Thymus (tissue), 11 donors: ENCODE results near the gene CELSR1. TPM values are rescaled to one million over a fixed set of nuclear protein-coding genes. Genes with fewer than 3 reads are reported as not detected.
"Not testable (repeated sequence)": the region's sequence is repeated elsewhere in the genome, so short reads cannot be mapped to it uniquely, and the experiment has no call there.

Experiments used
- DNase-seq, 9 donors: peaks; one replicate each; pipeline ENCODE4 v3.0.0-alpha.2; 2013; ENCODE audit warnings: low spot score in 9 of 9, low read depth in 6 of 9, missing footprints in 1 of 9
- H3K27ac ChIP-seq, 2 donors: one replicate each; pipeline ENCODE4 v1.5.1; 2013; ENCODE audit warnings: control low read depth in 1 of 2, low read depth in 1 of 2, low read length in 1 of 2, mild to moderate bottlenecking in 1 of 2, moderate library complexity in 1 of 2
- H3K27me3 ChIP-seq, 2 donors: one replicate each; pipeline ENCODE4 v1.5.1; 2013; ENCODE audit warnings: low read length in 1 of 2; ENCODE audit not compliant: control insufficient read depth in 2 of 2, insufficient read depth in 1 of 2
- H3K36me3 ChIP-seq, 2 donors: one replicate each; pipeline ENCODE4 v1.5.1; 2013; ENCODE audit warnings: low read length in 1 of 2, mild to moderate bottlenecking in 1 of 2, moderate library complexity in 1 of 2; ENCODE audit not compliant: control insufficient read depth in 2 of 2, insufficient read depth in 2 of 2
- H3K4me1 ChIP-seq, 2 donors: one replicate each; pipeline ENCODE4 v1.5.1; 2013; ENCODE audit warnings: low read length in 2 of 2; ENCODE audit not compliant: control insufficient read depth in 2 of 2, insufficient read depth in 2 of 2
- H3K4me3 ChIP-seq, 2 donors: one replicate each; pipeline ENCODE4 v1.5.1; 2013; ENCODE audit warnings: low read length in 2 of 2, control low read depth in 1 of 2, mild to moderate bottlenecking in 1 of 2
- H3K9me3 ChIP-seq, 2 donors: one replicate each; pipeline ENCODE4 v1.5.1; 2013; ENCODE audit warnings: low read length in 1 of 2, mild to moderate bottlenecking in 1 of 2; ENCODE audit not compliant: control insufficient read depth in 2 of 2, insufficient read depth in 1 of 2
- WGBS: extraction: QIAGEN DNeasy Blood & Tissue Kit; methylation state at CpG from one replicate; pipeline ENCODE4 v1.1.7; 2013; 5-methylcytosine and 5-hydroxymethylcytosine counted together
- polyA plus RNA-seq: library from polyadenylated mRNA; stranded (reverse); fragments of 200-250 nt; gene quantifications from one replicate; pipeline ENCODE4 v1.2.3, GENCODE V29; 2013
- total RNA-seq: library from RNA; stranded (reverse); fragments of 120-200 nt; gene quantifications from one replicate; pipeline ENCODE4 v1.2.4, GENCODE V29; 2013
- donor health status: healthy.

The CELSR1 gene
- total and polyA plus RNA-seq, 2 donors: 3.7 to 9.4 TPM

- H3K4me1 ChIP-seq: peaks cover 0 to 3% of the 10 kb centered on the region in 2 donors
- 95% methylated on average over 13 of the region's 13 CpGs for WGBS
- H3K9me3 ChIP-seq: no peaks in the 10 kb centered on the region
- peaks cover 0 to 24% of the 10 kb centered on the region in 2 donors for H3K27me3 ChIP-seq
- no peak overlapping the region for H3K27ac ChIP-seq
- H3K4me3 ChIP-seq: no peak overlapping the region
- no peak for DNase-seq
- H3K36me3 ChIP-seq: no peaks in the 10 kb centered on the region
These were observed 126.1 kb downstream of the CELSR1 start for GRCh38 chr22:46411347-46411746.

- Histone ChIP-seq H3K36me3 (no peaks in the 10 kb centered on the region), H3K4me1 (no peaks in the 10 kb centered on the region), H3K27ac (no peak overlapping the region), H3K9me3 (peaks cover 0 to 4% of the 10 kb centered on the region in 2 donors), H3K27me3 (peaks cover 0 to 22% of the 10 kb centered on the region in 2 donors), H3K4me3 (no peak overlapping the region)
- WGBS: 97% methylated on average over 28 of the region's 28 CpGs
- DNase-seq: no peak
These were observed 127.1 kb downstream of the CELSR1 start for GRCh38 chr22:46410291-46410808.

GRCh38 chr22:46409631-46410210 is 127.7 kb downstream of the CELSR1 start:
- DNase-seq: no peak
- H3K27me3 ChIP-seq: peaks cover 0 to 20% of the 10 kb centered on the region in 2 donors
- H3K36me3 ChIP-seq: no peaks in the 10 kb centered on the region
- H3K4me1 ChIP-seq: no peaks in the 10 kb centered on the region
- WGBS: 95% methylated on average over 37 of the region's 37 CpGs
- H3K27ac ChIP-seq: no peak overlapping the region
- peaks cover 0 to 4% of the 10 kb centered on the region in 2 donors for H3K9me3 ChIP-seq
- no peak overlapping the region for H3K4me3 ChIP-seq

- Histone ChIP-seq H3K27me3 (peaks cover 0 to 13% of the 10 kb centered on the region in 2 donors), H3K9me3 (peaks cover 0 to 4% of the 10 kb centered on the region in 2 donors), H3K27ac (no peak overlapping the region), H3K36me3 (no peaks in the 10 kb centered on the region), H3K4me1 (no peaks in the 10 kb centered on the region), H3K4me3 (no peak overlapping the region)
- DNase-seq: no peak
- 94% methylated on average over 41 of the region's 41 CpGs for WGBS
These were observed 128.6 kb downstream of the CELSR1 start for GRCh38 chr22:46408568-46409506.

GRCh38 chr22:46407748-46408147 is 129.7 kb downstream of the CELSR1 start:
- Histone ChIP-seq H3K9me3 (peaks cover 0 to 4% of the 10 kb centered on the region in 2 donors), H3K4me1 (peaks cover 0 to 3% of the 10 kb centered on the region in 2 donors), H3K4me3 (no peak overlapping the region), H3K27ac (no peak overlapping the region), H3K27me3 (peaks cover 0 to 9% of the 10 kb centered on the region in 2 donors), H3K36me3 (no peaks in the 10 kb centered on the region)
- no peak for DNase-seq
- 96% methylated on average over 16 of the region's 16 CpGs for WGBS

GRCh38 chr22:46406791-46407190 is 130.6 kb downstream of the CELSR1 start:
- Histone ChIP-seq H3K4me3 (no peak overlapping the region), H3K27ac (no peak overlapping the region), H3K36me3 (no peaks in the 10 kb centered on the region), H3K27me3 (no peaks in the 10 kb centered on the region), H3K4me1 (peaks cover 0 to 3% of the 10 kb centered on the region in 2 donors), H3K9me3 (peaks cover 0 to 4% of the 10 kb centered on the region in 2 donors)
- WGBS: 96% methylated on average over 15 of the region's 15 CpGs
- no peak for DNase-seq

GRCh38 chr22:46406349-46406748 is 131.1 kb downstream of the CELSR1 start:
- Histone ChIP-seq H3K4me3 (no peak overlapping the region), H3K4me1 (peaks cover 0 to 3% of the 10 kb centered on the region in 2 donors), H3K36me3 (no peaks in the 10 kb centered on the region), H3K27me3 (peaks cover 0 to 2% of the 10 kb centered on the region in 2 donors), H3K27ac (no peak overlapping the region), H3K9me3 (peaks cover 0 to 4% of the 10 kb centered on the region in 2 donors)
- DNase-seq: no peak
- WGBS: 99% methylated on average over 8 of the region's 8 CpGs

- WGBS: 95% methylated on average over 4 of the region's 4 CpGs
- Histone ChIP-seq H3K27me3 (peaks cover 0 to 2% of the 10 kb centered on the region in 2 donors), H3K4me1 (peaks cover 0 to 3% of the 10 kb centered on the region in 2 donors), H3K36me3 (no peaks in the 10 kb centered on the region), H3K27ac (no peak overlapping the region), H3K4me3 (no peak overlapping the region), H3K9me3 (peaks cover 0 to 4% of the 10 kb centered on the region in 2 donors)
- DNase-seq: no peak
These were observed 131.5 kb downstream of the CELSR1 start for GRCh38 chr22:46405901-46406300.

GRCh38 chr22:46403880-46404279 is 133.5 kb downstream of the CELSR1 start:
- 70% methylated on average over 7 of the region's 7 CpGs for WGBS
- not testable (repeated sequence) for DNase-seq, H3K4me3 ChIP-seq, H3K36me3 ChIP-seq, H3K27ac ChIP-seq, H3K27me3 ChIP-seq, H3K9me3 ChIP-seq
- H3K4me1 ChIP-seq: peaks cover 4 to 14% of the 10 kb centered on the region in 2 donors
